GM12878 (cell line): ENCODE results near the gene IL15.

Experiments used
- ASH2L ChIP-seq: fragments of 300-600, 200-600 bp; sonication (generic); IDR thresholded peaks from 2 replicates; pipeline ENCODE4 v1.6.1; 2017; ENCODE audit warnings: low read depth, mild to moderate bottlenecking, borderline replicate concordance
- CTCF ChIP-seq, 3 experiments: IDR thresholded peaks in 2 of 3; conservative IDR thresholded peaks in 1 of 3; 2 replicates each; pipeline ENCODE4 v1.5.1; 2011; ENCODE audit warnings: low read depth in 3 of 3, low read length in 3 of 3, mild to moderate bottlenecking in 3 of 3, control low read depth in 2 of 3, moderate library complexity in 2 of 3, inconsistent platforms in 1 of 3, mixed read lengths in 1 of 3; ENCODE audit not compliant: control insufficient read depth in 2 of 3, insufficient read depth in 1 of 3; ENCODE audit errors: extremely low read depth in 1 of 3
- GABPA ChIP-seq: IDR thresholded peaks from 2 replicates; pipeline ENCODE4 v1.6.1; 2014; ENCODE audit warnings: antibody characterized with exemption, low read depth, mild to moderate bottlenecking, inconsistent platforms

GRCh38 chr4:141768954-141769353 lies 132.6 kb downstream of the IL15 start:
- TF ChIP-seq CTCF (IDR thresholded peaks at IDR 0.05 in 2 of 3, conservative IDR thresholded peaks at IDR 0.05 in 1 of 3; ENCODE audit: control insufficient read depth in 2 of 3, extremely low read depth in 1 of 3, insufficient read depth in 1 of 3, low read depth in 3 of 3, low read length in 3 of 3) = no peak
- TF ChIP-seq ASH2L = no peak
- no peak for TF ChIP-seq GABPA
